NCI-H774 (cell line): ENCODE results near the gene MYORG.
A peak's percentile ranks its signal among the peaks of the same experiment; 100 is the strongest.

ENCODE experiments used
- DNase-seq: peaks from one replicate; lab custom pipeline; 2025; lab: John Stamatoyannopoulos, UW

MYORG gene

GRCh38 chr9:34332076-34332964, 44.4 kb downstream of the MYORG start:
- DNase-seq: no peak

GRCh38 chr9:34331196-34331595, 45.5 kb downstream of the MYORG start:
- DNase-seq: no peak

GRCh38 chr9:34328987-34329832, 47.5 kb downstream of the MYORG start, which contains the start of the genes KIF24 and NUDT2:
Gene KIF24 (minus strand): TSS chr9:34329268. CDS start chr9:34311346, 17,922 bp downstream.
Gene NUDT2 (plus strand): TSS chr9:34329569. CDS start chr9:34339040, 9,471 bp downstream.
- DNase-seq: peak; percentile 99

GRCh38 chr9:34328500-34328986, 48.2 kb downstream of the MYORG start:
- DNase-seq: no peak

GRCh38 chr9:34326690-34327089, 50.0 kb downstream of the MYORG start:
- no peak for DNase-seq

- no peak for DNase-seq
These were observed 53.7 kb downstream of the MYORG start for GRCh38 chr9:34322899-34323591.

GRCh38 chr9:34321451-34321850, 55.2 kb downstream of the MYORG start:
- DNase-seq: no peak

- DNase-seq: no peak
These were observed 58.4 kb downstream of the MYORG start for GRCh38 chr9:34318163-34318790.

- no peak for DNase-seq
These were observed 59.3 kb downstream of the MYORG start for GRCh38 chr9:34317436-34317835.
